GM19099 (cell line): Measurements from ENCODE around the gene DEPDC1B.

Source experiments
- POLR2A ChIP-seq: IDR thresholded peaks from 3 replicates; pipeline ENCODE4 v1.6.1; 2011; ENCODE audit warnings: low read depth; ENCODE audit not compliant: insufficient read length; ENCODE audit errors: extremely low read depth

Gene DEPDC1B

GRCh38 chr5:60703944-60704343, 4.0 kb upstream of the DEPDC1B start:
- TF ChIP-seq POLR2A: no peak

GRCh38 chr5:60701321-60701968, 1.5 kb upstream of the DEPDC1B start:
- TF ChIP-seq POLR2A: no peak

- TF ChIP-seq POLR2A: no peak
These were observed 421 bp upstream of the DEPDC1B start for GRCh38 chr5:60700416-60700757.

GRCh38 chr5:60699288-60699608, 718 bp downstream of the DEPDC1B start:
- TF ChIP-seq POLR2A: no peak

- TF ChIP-seq POLR2A: no peak
These were observed 1.6 kb downstream of the DEPDC1B start for GRCh38 chr5:60698336-60698735.

- TF ChIP-seq POLR2A: no peak
These were observed 9.6 kb downstream of the DEPDC1B start for GRCh38 chr5:60690326-60690725.

GRCh38 chr5:60688980-60689379, 11.0 kb downstream of the DEPDC1B start:
- TF ChIP-seq POLR2A: no peak

GRCh38 chr5:60687927-60688720, 11.8 kb downstream of the DEPDC1B start:
- TF ChIP-seq POLR2A: no peak

GRCh38 chr5:60686157-60686556, 13.8 kb downstream of the DEPDC1B start:
- TF ChIP-seq POLR2A: no peak

- no peak for TF ChIP-seq POLR2A
These were observed 14.3 kb downstream of the DEPDC1B start for GRCh38 chr5:60685700-60686099.

GRCh38 chr5:60685028-60685427, 14.9 kb downstream of the DEPDC1B start:
- no peak for TF ChIP-seq POLR2A

- TF ChIP-seq POLR2A: no peak
These were observed 20.1 kb downstream of the DEPDC1B start for GRCh38 chr5:60679816-60680215.

- no peak for TF ChIP-seq POLR2A
These were observed 21.9 kb downstream of the DEPDC1B start for GRCh38 chr5:60677850-60678664.

GRCh38 chr5:60675286-60675685, 24.7 kb downstream of the DEPDC1B start:
- TF ChIP-seq POLR2A: no peak

- TF ChIP-seq POLR2A: no peak
These were observed 25.5 kb downstream of the DEPDC1B start for GRCh38 chr5:60674251-60675069.
